ENCODE results near the gene SVOPL.

The SVOPL gene

DNA sequence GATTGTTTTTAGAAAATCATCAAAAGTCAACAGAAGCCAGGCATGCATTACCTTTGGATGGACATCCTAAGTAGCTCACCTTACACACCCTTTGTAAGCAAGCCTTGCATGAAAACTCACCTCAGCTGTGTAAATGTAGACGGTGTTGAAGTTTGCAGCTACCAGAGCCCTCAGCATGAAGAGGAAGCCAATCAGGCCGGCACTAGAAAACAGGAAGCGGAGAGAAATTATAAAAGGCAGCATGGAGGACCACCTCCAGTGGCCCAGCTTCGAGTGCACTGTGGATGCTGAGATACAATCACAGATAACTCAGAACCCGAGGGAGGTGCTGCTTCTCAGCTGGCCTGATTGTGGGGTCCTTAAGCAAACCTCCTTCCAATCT, 75.3 kb downstream of the SVOPL start:
- TF ChIP-seq, protein P1, sequence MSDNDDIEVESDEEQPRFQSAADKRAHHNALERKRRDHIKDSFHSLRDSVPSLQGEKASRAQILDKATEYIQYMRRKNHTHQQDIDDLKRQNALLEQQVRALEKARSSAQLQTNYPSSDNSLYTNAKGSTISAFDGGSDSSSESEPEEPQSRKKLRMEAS (IDR thresholded peaks at IDR 0.05; ENCODE audit: low read depth, low read length), result 0 out of 2 replicates have a peak, but pooled peaks have one; percentile 37
- no peak for TF ChIP-seq MYC (IDR thresholded peaks at IDR 0.05; ENCODE audit: low read depth, low read length)
- DNase-seq (ENCODE audit: low read depth), result peak; percentile 77
- peak overlapping the region; percentile 7 for H3K4me3 ChIP-seq (ENCODE audit: low read depth, low read length)

DNA sequence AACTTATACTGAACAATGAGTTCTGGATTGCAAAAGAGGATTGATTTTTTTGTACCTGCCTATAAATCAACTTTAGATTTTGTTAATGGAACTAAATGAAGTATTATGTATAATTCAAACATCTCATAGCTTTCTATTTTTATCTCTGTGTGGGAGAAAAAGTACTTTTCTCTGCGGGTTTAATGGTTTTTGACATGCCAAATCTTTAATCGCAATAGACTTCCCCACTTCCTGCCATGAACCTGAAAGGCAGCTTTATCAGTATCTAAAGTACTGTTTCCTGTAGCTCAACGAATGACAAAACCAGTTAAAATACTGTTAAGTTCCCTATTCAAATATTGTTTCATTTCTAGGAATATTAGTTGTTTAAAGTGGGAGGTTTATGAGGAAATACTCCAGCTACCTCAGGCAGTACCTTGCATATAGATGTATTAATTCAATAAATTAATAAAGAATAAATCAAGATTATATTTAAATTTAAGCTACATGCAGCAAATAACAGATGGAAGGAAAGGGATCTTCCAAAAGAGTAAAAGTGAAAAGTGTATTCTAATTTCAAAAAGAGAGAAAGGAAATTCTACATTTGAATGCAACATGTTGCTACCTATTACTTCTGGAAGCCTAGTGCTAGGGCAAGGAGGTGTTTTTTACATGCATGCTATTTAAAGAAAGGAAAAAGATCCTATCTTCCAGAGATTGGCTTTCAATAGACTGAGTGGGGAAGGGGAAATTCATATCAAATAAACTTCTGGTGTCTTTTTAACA, 75.9 kb downstream of the SVOPL start:
- H3K4me3 ChIP-seq (ENCODE audit: low read depth, low read length), result peak overlapping the region; percentile 7
- peak; percentile 74 for DNase-seq (ENCODE audit: low read depth)
- TF ChIP-seq MYC (IDR thresholded peaks at IDR 0.05; ENCODE audit: low read depth, low read length) (no peak), POLR2A (IDR thresholded peaks at IDR 0.05; ENCODE audit: extremely low read depth, insufficient read length) (no peak)
- TF ChIP-seq, protein P2, sequence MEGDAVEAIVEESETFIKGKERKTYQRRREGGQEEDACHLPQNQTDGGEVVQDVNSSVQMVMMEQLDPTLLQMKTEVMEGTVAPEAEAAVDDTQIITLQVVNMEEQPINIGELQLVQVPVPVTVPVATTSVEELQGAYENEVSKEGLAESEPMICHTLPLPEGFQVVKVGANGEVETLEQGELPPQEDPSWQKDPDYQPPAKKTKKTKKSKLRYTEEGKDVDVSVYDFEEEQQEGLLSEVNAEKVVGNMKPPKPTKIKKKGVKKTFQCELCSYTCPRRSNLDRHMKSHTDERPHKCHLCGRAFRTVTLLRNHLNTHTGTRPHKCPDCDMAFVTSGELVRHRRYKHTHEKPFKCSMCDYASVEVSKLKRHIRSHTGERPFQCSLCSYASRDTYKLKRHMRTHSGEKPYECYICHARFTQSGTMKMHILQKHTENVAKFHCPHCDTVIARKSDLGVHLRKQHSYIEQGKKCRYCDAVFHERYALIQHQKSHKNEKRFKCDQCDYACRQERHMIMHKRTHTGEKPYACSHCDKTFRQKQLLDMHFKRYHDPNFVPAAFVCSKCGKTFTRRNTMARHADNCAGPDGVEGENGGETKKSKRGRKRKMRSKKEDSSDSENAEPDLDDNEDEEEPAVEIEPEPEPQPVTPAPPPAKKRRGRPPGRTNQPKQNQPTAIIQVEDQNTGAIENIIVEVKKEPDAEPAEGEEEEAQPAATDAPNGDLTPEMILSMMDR (IDR thresholded peaks at IDR 0.05; ENCODE audit: low read depth, low read length), result no peak
- TF ChIP-seq, protein P1 (IDR thresholded peaks at IDR 0.05; ENCODE audit: low read depth, low read length), result 0 out of 2 replicates have a peak, but pooled peaks have one; percentile 5

DNA sequence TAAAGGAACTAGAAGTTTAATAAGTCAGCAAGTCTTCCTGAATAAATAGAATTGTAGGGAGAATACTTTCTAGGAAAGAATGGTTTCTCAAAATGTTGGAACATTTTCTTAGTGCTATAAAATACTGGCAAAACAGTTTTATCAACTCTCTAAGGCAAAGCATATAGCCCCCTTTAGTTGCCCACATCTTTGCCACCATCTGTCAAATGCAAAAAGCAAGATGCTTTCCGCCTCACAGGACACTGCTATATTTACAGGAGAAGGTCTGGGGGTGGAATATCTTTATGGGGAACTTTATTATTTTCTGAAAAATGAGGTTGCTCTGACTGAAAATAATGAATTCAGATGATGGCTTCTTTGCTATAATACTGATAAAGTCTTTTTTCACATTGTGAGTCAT, 78.3 kb downstream of the SVOPL start:
- no peak overlapping the region for H3K4me3 ChIP-seq (ENCODE audit: low read depth, low read length)
- TF ChIP-seq, protein P2 (IDR thresholded peaks at IDR 0.05; ENCODE audit: low read depth, low read length), result no peak
- TF ChIP-seq MYC (IDR thresholded peaks at IDR 0.05; ENCODE audit: low read depth, low read length) (no peak), POLR2A (IDR thresholded peaks at IDR 0.05; ENCODE audit: extremely low read depth, insufficient read length) (no peak)
- TF ChIP-seq, protein P1 (IDR thresholded peaks at IDR 0.05; ENCODE audit: low read depth, low read length), result no peak
- no peak for DNase-seq (ENCODE audit: low read depth)

DNA sequence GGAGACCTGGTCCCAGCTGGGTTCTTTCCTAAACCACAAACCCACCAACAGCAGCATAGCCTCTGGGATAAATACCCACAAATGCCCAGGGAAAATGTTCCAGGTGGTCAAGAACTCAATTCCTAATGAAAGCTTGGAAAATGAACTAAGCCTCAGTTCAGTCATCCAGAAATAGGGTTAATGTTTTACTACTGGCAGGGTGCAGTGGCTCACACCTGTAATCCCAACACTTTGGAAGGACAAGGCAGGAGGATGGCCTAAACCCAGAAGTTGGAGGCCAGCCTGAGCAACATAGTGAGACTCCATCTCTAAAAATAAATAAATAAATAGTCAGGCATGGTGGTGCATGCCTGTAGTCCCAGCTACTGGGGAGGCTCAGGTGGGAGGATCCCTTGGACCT, 82.2 kb downstream of the SVOPL start:
- TF ChIP-seq, protein P1 (IDR thresholded peaks at IDR 0.05; ENCODE audit: low read depth, low read length), result no peak
- TF ChIP-seq POLR2A (IDR thresholded peaks at IDR 0.05; ENCODE audit: extremely low read depth, insufficient read length) (no peak), MYC (IDR thresholded peaks at IDR 0.05; ENCODE audit: low read depth, low read length) (no peak)
- TF ChIP-seq, protein P2 (IDR thresholded peaks at IDR 0.05; ENCODE audit: low read depth, low read length), result no peak
- no peak for DNase-seq (ENCODE audit: low read depth)
- H3K4me3 ChIP-seq (ENCODE audit: low read depth, low read length), result no peak overlapping the region

DNA sequence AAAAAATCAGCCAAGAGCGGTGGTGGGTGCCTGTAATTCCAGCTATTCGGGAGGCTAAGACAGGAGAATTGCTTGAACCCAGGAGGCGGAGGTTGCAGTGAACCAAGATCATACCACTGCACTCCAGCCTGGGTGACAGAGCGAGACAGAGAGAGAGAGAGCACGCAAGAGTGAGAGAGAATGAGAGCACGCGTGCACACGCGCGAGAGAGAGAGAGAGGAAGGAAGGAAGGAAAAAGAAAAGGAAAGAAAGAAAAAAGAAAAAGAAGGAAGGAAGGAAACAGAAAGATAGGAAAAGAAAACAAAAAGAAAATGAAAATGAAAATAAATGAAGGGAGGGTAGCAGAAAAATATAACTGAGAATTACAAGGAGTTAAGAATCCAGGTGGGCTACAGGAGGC, 82.7 kb downstream of the SVOPL start:
- no peak for DNase-seq (ENCODE audit: low read depth)
- TF ChIP-seq MYC (IDR thresholded peaks at IDR 0.05; ENCODE audit: low read depth, low read length), result no peak
- no peak for TF ChIP-seq POLR2A (IDR thresholded peaks at IDR 0.05; ENCODE audit: extremely low read depth, insufficient read length)
- TF ChIP-seq, protein P1 (IDR thresholded peaks at IDR 0.05; ENCODE audit: low read depth, low read length), result no peak
- TF ChIP-seq, protein P2 (IDR thresholded peaks at IDR 0.05; ENCODE audit: low read depth, low read length), result no peak
- H3K4me3 ChIP-seq (ENCODE audit: low read depth, low read length), result no peak overlapping the region

DNA sequence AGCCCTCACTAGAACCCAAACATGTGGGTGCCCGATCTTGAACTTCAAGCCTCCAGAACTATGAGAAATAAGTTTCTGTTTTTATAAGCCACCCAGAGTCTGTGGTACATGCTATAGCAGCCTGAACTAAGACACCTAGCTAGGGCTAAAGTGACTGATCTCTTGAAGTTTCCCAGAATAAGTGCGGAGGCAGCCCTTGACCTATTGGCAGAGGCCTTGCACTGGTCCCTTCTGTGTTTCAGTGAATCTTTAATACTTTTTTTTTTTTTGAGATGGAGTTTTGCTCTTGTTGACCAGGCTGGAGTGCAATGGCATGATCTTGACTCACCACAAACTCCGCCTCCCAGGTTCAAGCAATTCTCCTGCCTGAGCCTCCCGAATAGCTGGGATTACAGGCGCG, 85.1 kb downstream of the SVOPL start:
- DNase-seq (ENCODE audit: low read depth), result no peak
- TF ChIP-seq POLR2A (IDR thresholded peaks at IDR 0.05; ENCODE audit: extremely low read depth, insufficient read length), result no peak
- TF ChIP-seq, protein P1 (IDR thresholded peaks at IDR 0.05; ENCODE audit: low read depth, low read length), result no peak
- TF ChIP-seq, protein P2 (IDR thresholded peaks at IDR 0.05; ENCODE audit: low read depth, low read length), result no peak
- TF ChIP-seq MYC (IDR thresholded peaks at IDR 0.05; ENCODE audit: low read depth, low read length), result no peak
- no peak overlapping the region for H3K4me3 ChIP-seq (ENCODE audit: low read depth, low read length)
